Measurements from ENCODE around the gene ST7. TPM values are rescaled to one million over a fixed set of nuclear protein-coding genes. Genes with fewer than 3 reads are reported as not detected.
"Not testable (repeated sequence)": the region's sequence is repeated elsewhere in the genome, so short reads cannot be mapped to it uniquely, and the experiment has no call there.

ST7 gene
- total and polyA plus RNA-seq, 2 of the 8 experiments (the other 6 are each of a cell fraction or from before 2014, with no cell fraction given): 16.3 to 18.0 TPM

- H2BK15ac ChIP-seq (ENCODE audit: low read length); H3K79me2 ChIP-seq (ENCODE audit: control insufficient read depth in 1 of 2, insufficient read depth in 2 of 2, low read length in 2 of 2); H3K23me2 ChIP-seq (ENCODE audit: low read depth, low read length); POLR2A ChIA-PET (ENCODE audit: partially characterized antibody); H3K18ac ChIP-seq (ENCODE audit: extremely low read depth, low read length); H3K36me3 ChIP-seq (ENCODE audit: control insufficient read depth in 2 of 4, insufficient read depth in 4 of 4, low read length in 3 of 4); H3K4ac ChIP-seq (replicated peaks; ENCODE audit: insufficient read length, low read depth, low read length); CTCF ChIA-PET (ENCODE audit: partially characterized antibody); H4K20me1 ChIP-seq (replicated peaks in 1 of 2; ENCODE audit: control insufficient read depth in 1 of 2, insufficient read depth in 2 of 2, low read length in 2 of 2); H3K23ac ChIP-seq (ENCODE audit: insufficient read length); H3K9ac ChIP-seq (replicated peaks in 1 of 4; ENCODE audit: extremely low read depth in 1 of 4, low read depth in 3 of 4, low read length in 3 of 4); H3K79me1 ChIP-seq (ENCODE audit: low read depth, low read length); H4K91ac ChIP-seq (replicated peaks; ENCODE audit: insufficient read length, low read length); H3K27me3 ChIP-seq (replicated peaks in 1 of 4; ENCODE audit: control insufficient read depth in 3 of 4, extremely low read depth in 1 of 4, insufficient read depth in 3 of 4, low read length in 3 of 4); H2BK20ac ChIP-seq (ENCODE audit: low read length); H3K14ac ChIP-seq (ENCODE audit: insufficient read length); H2BK12ac ChIP-seq (ENCODE audit: low read depth, low read length); H3K4me3 ChIP-seq (ENCODE audit: extremely low read depth in 1 of 4, insufficient read depth in 2 of 4, low read depth in 3 of 4, low read length in 4 of 4); H3K4me2 ChIP-seq (ENCODE audit: insufficient read depth in 1 of 2, low read depth in 2 of 2, low read length in 2 of 2); H3K9me3 ChIP-seq (ENCODE audit: insufficient read depth in 2 of 2, low read depth in 1 of 2, low read length in 1 of 2); H3K56ac ChIP-seq (replicated peaks; ENCODE audit: insufficient read length, low read depth, low read length); H4K8ac ChIP-seq (ENCODE audit: extremely low read depth, insufficient read depth, low read length); H3K27ac ChIP-seq (ENCODE audit: low read depth, low read length); FAIRE-seq; H3K4me1 ChIP-seq (replicated peaks in 1 of 4; ENCODE audit: control insufficient read depth in 3 of 4, insufficient read depth in 4 of 4, low read length in 3 of 4); H2BK120ac ChIP-seq (replicated peaks; ENCODE audit: low read depth, low read length); H2AK5ac ChIP-seq (ENCODE audit: low read depth, low read length); H4K5ac ChIP-seq (ENCODE audit: insufficient read length, low read depth, low read length); H2BK5ac ChIP-seq (ENCODE audit: low read depth, low read length); H2AFZ ChIP-seq (ENCODE audit: low read length); DNase-seq (ENCODE audit: low read depth in 1 of 2, low spot score in 2 of 2): not testable (repeated sequence)
- WGBS, 2 experiments (ENCODE audit: extremely low coverage in 1 of 2, insufficient coverage in 1 of 2, insufficient read length in 1 of 2, insufficient replicate concordance in 2 of 2, low coverage in 1 of 2, low lambda C conversion rate in 2 of 2, missing lambda C conversion rate in 1 of 2): 89% methylated on average over 4 of the region's 4 CpGs; no CpG with 5 or more reads in 1 of the 2 experiments
These were observed 16.5 kb upstream of the ST7 start for GRCh38 chr7:116936844-116937243.

Measured in H1 (cell line).